ENCODE measurements around the gene SH3PXD2B. TPM values are rescaled to one million over a fixed set of nuclear protein-coding genes. Genes with fewer than 3 reads are reported as not detected.
"Not testable (repeated sequence)": the region's sequence is repeated elsewhere in the genome, so short reads cannot be mapped to it uniquely, and the experiment has no call there.

Gene SH3PXD2B
- total and polyA plus RNA-seq, 8 donors: 6.7 to 63.0 (median 20.5) TPM

DNA sequence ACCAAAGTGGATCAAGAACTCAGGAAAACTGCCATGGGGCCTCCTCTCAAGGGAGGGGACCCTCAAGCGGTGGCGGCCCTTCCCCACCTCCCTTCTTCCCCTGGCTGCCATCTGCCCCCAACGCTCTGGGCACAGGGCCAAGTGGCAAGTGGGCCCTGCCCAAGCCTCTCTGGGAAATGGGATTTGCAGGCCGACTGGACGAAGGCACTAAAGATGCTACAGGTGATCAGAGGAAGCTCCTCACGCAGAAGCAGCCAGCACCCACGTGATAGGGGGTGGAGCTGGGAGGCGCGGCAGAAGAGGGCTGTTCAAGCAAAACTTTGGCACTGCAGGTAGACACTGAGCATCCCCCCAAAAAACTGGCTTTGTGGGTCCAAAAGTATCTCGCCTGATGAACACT is 118.1 kb downstream of the SH3PXD2B start:
- 67 to 73% (median 67%) methylated on average over 9 to 10 of the region's 10 CpGs for WGBS, 5 donors
- TF ChIP-seq EP300 (IDR thresholded peaks at IDR 0.05) (no peak), POLR2A (IDR thresholded peaks at IDR 0.05) (no peak), POLR2AphosphoS5 (IDR thresholded peaks at IDR 0.05) (no peak)
- TF ChIP-seq, protein P1, sequence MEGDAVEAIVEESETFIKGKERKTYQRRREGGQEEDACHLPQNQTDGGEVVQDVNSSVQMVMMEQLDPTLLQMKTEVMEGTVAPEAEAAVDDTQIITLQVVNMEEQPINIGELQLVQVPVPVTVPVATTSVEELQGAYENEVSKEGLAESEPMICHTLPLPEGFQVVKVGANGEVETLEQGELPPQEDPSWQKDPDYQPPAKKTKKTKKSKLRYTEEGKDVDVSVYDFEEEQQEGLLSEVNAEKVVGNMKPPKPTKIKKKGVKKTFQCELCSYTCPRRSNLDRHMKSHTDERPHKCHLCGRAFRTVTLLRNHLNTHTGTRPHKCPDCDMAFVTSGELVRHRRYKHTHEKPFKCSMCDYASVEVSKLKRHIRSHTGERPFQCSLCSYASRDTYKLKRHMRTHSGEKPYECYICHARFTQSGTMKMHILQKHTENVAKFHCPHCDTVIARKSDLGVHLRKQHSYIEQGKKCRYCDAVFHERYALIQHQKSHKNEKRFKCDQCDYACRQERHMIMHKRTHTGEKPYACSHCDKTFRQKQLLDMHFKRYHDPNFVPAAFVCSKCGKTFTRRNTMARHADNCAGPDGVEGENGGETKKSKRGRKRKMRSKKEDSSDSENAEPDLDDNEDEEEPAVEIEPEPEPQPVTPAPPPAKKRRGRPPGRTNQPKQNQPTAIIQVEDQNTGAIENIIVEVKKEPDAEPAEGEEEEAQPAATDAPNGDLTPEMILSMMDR (IDR thresholded peaks at IDR 0.05): no peak
- Histone ChIP-seq H3K4me3 (no peak overlapping the region), H3K27me3 (no peaks in the 10 kb centered on the region), H3K4me1 (peaks cover 0 to 7% (median 0%) of the 10 kb centered on the region in 4 donors), H3K27ac (no peak overlapping the region), H3K9me3 (no peaks in the 10 kb centered on the region), H3K36me3 (peaks cover 10 to 73% (median 57%) of the 10 kb centered on the region in 4 donors)
- intact Hi-C loops (cut with DNase I; ENCODE audit: low total_unique reads): no loop called here
- no peak for DNase-seq

DNA sequence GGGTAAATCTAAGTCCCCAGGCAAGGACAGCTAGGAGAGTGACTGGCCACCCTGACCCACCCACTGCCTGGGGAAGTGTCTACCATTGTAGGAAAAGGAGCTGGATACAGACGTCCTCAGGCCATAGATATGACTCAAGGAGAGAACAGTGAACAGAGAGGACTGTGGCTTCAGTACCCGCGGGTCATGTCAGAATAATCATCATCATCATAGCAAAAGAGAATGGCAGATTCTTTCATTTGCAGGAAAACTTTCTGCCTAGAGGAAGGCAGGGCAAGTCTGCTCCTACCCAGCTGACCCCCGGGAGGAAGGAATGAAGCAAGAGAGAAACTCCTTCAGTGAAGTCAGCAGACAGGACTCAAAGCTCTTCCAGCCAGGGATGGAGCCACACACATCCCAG is 118.6 kb downstream of the SH3PXD2B start:
- H3K4me3 ChIP-seq: no peak overlapping the region
- no peak for DNase-seq
- no peaks in the 10 kb centered on the region for H3K27me3 ChIP-seq
- TF ChIP-seq, protein P1 (IDR thresholded peaks at IDR 0.05): no peak
- TF ChIP-seq POLR2A (IDR thresholded peaks at IDR 0.05) (no peak), EP300 (IDR thresholded peaks at IDR 0.05) (no peak), POLR2AphosphoS5 (IDR thresholded peaks at IDR 0.05) (no peak)
- peaks cover 0 to 7% (median 0%) of the 10 kb centered on the region in 4 donors for H3K4me1 ChIP-seq
- peaks cover 9 to 68% (median 51%) of the 10 kb centered on the region in 4 donors for H3K36me3 ChIP-seq
- H3K9me3 ChIP-seq: no peaks in the 10 kb centered on the region
- intact Hi-C loops (cut with DNase I; ENCODE audit: low total_unique reads): no loop called here
- no peak overlapping the region for H3K27ac ChIP-seq
- WGBS, 5 donors: 76 to 85% (median 84%) methylated on average over 4 of the region's 4 CpGs

DNA sequence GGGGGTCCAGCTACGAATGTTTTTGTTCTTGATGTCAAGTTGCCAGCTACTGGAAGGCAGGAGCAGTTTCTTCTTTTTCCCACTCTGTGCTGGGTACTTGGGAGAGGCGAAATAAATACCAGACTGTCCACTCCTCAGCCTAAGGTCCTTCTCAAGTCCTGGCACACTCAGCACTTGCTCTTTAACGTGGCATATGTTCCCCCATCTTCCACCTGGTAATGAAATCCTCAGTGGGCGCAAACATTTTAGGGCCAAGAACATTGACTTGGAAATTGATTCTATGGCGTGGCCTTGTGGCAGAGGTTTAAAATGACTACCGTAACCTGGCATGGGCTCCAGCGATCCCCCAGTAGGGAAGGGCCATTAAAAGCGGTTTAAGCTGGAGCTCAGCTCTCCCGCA is 119.7 kb downstream of the SH3PXD2B start:
- no peak for TF ChIP-seq EP300 (IDR thresholded peaks at IDR 0.05)
- TF ChIP-seq POLR2A (IDR thresholded peaks at IDR 0.05): no peak
- no peak for TF ChIP-seq POLR2AphosphoS5 (IDR thresholded peaks at IDR 0.05)
- TF ChIP-seq, protein P1 (IDR thresholded peaks at IDR 0.05): no peak
- peaks cover 3 to 57% (median 40%) of the 10 kb centered on the region in 4 donors for H3K36me3 ChIP-seq
- H3K4me3 ChIP-seq: no peak overlapping the region
- H3K4me1 ChIP-seq: peaks cover 0 to 7% (median 0%) of the 10 kb centered on the region in 4 donors
- 90 to 98% (median 95%) methylated on average over 9 of the region's 9 CpGs for WGBS, 5 donors
- no peaks in the 10 kb centered on the region for H3K27me3 ChIP-seq
- intact Hi-C loops (cut with DNase I; ENCODE audit: low total_unique reads): no loop called here
- no peak overlapping the region for H3K27ac ChIP-seq
- DNase-seq: no peak
- H3K9me3 ChIP-seq: no peaks in the 10 kb centered on the region

DNA sequence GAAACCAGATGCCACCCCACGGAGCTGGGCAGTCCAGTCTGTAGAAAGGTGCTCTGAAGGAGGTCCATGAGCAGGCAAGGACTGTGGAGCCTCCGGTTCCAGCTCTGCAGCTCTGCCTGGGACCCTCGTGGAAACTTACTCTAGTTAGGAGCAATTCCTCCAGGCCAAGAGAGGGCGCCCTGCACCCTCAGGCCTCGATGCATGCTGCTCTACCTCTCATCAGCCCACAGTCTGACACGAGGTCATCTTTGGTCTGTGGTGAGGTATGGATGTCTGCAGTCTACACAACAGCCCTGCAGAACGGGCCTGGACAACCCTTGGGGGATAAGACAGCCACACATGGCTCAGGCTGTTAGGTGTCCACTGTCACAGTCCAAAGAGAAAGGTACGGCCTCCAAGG is 120.1 kb downstream of the SH3PXD2B start:
- H3K4me1 ChIP-seq: peaks cover 0 to 7% (median 0%) of the 10 kb centered on the region in 4 donors
- H3K9me3 ChIP-seq: no peaks in the 10 kb centered on the region
- no peak overlapping the region for H3K4me3 ChIP-seq
- no peak overlapping the region for H3K27ac ChIP-seq
- TF ChIP-seq, protein P1 (IDR thresholded peaks at IDR 0.05): no peak
- TF ChIP-seq POLR2AphosphoS5 (IDR thresholded peaks at IDR 0.05) (no peak), EP300 (IDR thresholded peaks at IDR 0.05) (no peak), POLR2A (IDR thresholded peaks at IDR 0.05) (no peak)
- 76 to 87% (median 84%) methylated on average over 8 of the region's 8 CpGs for WGBS, 5 donors
- H3K27me3 ChIP-seq: no peaks in the 10 kb centered on the region
- DNase-seq: no peak
- intact Hi-C loops (cut with DNase I; ENCODE audit: low total_unique reads): no loop called here
- H3K36me3 ChIP-seq: peaks cover 3 to 52% (median 36%) of the 10 kb centered on the region in 4 donors

DNA sequence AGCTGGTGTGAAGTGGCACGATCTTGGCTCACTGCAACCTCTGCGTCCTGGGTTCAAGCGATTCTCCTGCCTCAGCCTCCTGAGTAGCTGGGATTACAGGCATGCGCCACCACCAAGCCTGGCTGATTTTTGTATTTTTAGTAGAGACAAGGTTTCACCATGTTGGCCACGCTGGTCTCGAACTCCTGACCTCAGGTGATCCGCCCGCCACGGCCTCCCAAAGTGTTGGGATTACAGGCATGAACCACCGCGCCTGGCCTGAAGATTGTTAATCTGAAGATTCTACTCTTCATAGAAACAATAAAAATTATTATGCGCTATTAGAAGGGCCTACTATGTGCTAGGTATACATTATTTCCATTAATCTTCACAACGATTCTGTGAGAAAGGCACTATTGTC is 127.4 kb downstream of the SH3PXD2B start:
- H3K27me3 ChIP-seq; DNase-seq; H3K9me3 ChIP-seq; H3K27ac ChIP-seq; H3K36me3 ChIP-seq; H3K4me1 ChIP-seq; H3K4me3 ChIP-seq; intact Hi-C loops (cut with DNase I; ENCODE audit: low total_unique reads): not testable (repeated sequence)
- 86 to 95% (median 93%) methylated on average over 13 of the region's 13 CpGs for WGBS, 5 donors

Data from stomach (tissue), 9 donors.